ENCODE results near the gene AXDND1.
"Not testable (repeated sequence)": the region's sequence is repeated elsewhere in the genome, so short reads cannot be mapped to it uniquely, and the experiment has no call there.

Gene AXDND1

GRCh38 chr1:179366093-179366800 lies 476 bp downstream of the AXDND1 start:
- FAIRE-seq, result no peak

- FAIRE-seq, result peak; percentile 75
These were observed 4.1 kb downstream of the AXDND1 start for GRCh38 chr1:179369751-179370341.

GRCh38 chr1:179372160-179372559 lies 6.4 kb downstream of the AXDND1 start:
- FAIRE-seq, result no peak

GRCh38 chr1:179376223-179376622 lies 10.5 kb downstream of the AXDND1 start:
- FAIRE-seq, result no peak

GRCh38 chr1:179380299-179380698 lies 14.5 kb downstream of the AXDND1 start:
- no peak for FAIRE-seq

- FAIRE-seq, result no peak
These were observed 18.3 kb downstream of the AXDND1 start for GRCh38 chr1:179384027-179384426.

- no peak for FAIRE-seq
These were observed 19.7 kb downstream of the AXDND1 start for GRCh38 chr1:179385510-179385909.

- FAIRE-seq, result no peak
These were observed 27.9 kb downstream of the AXDND1 start for GRCh38 chr1:179393721-179394120.

GRCh38 chr1:179399399-179399798 lies 33.6 kb downstream of the AXDND1 start:
- FAIRE-seq, result not testable (repeated sequence)

- not testable (repeated sequence) for FAIRE-seq
These were observed 52.0 kb downstream of the AXDND1 start for GRCh38 chr1:179417760-179418159.

GRCh38 chr1:179418706-179419105 lies 52.9 kb downstream of the AXDND1 start:
- not testable (repeated sequence) for FAIRE-seq

- no peak for FAIRE-seq
These were observed 58.8 kb downstream of the AXDND1 start for GRCh38 chr1:179424610-179425009.

GRCh38 chr1:179425186-179425585 lies 59.4 kb downstream of the AXDND1 start:
- no peak for FAIRE-seq

- no peak for FAIRE-seq
These were observed 71.4 kb downstream of the AXDND1 start for GRCh38 chr1:179437171-179437570.

- FAIRE-seq, result not testable (repeated sequence)
These were observed 73.9 kb downstream of the AXDND1 start for GRCh38 chr1:179439646-179440045.

- not testable (repeated sequence) for FAIRE-seq
These were observed 74.5 kb downstream of the AXDND1 start for GRCh38 chr1:179440301-179440700.

- FAIRE-seq, result no peak
These were observed 75.2 kb downstream of the AXDND1 start for GRCh38 chr1:179440971-179441370.

GRCh38 chr1:179441501-179441900 lies 75.7 kb downstream of the AXDND1 start:
- FAIRE-seq, result no peak

- FAIRE-seq, result not testable (repeated sequence)
These were observed 77.1 kb downstream of the AXDND1 start for GRCh38 chr1:179442846-179443245.

- FAIRE-seq, result no peak
These were observed 79.8 kb downstream of the AXDND1 start for GRCh38 chr1:179445593-179445992.

GRCh38 chr1:179447489-179447888 lies 81.7 kb downstream of the AXDND1 start:
- no peak for FAIRE-seq

- FAIRE-seq, result no peak
These were observed 82.8 kb downstream of the AXDND1 start for GRCh38 chr1:179448437-179449149.

GRCh38 chr1:179459606-179460206 lies 93.9 kb downstream of the AXDND1 start:
- not testable (repeated sequence) for FAIRE-seq

Measured in colon (tissue), 2 donors.